GM21619 (cell line): ENCODE measurements around the gene SETDB2.
"Not testable (repeated sequence)": the region's sequence is repeated elsewhere in the genome, so short reads cannot be mapped to it uniquely, and the experiment has no call there.

Experiments
- ATAC-seq: cut with Tn5 transposase; IDR thresholded peaks from one replicate; pipeline ENCODE4 v1.9.1; 2021; ENCODE audit not compliant: unreplicated experiment

SETDB2 gene

DNA sequence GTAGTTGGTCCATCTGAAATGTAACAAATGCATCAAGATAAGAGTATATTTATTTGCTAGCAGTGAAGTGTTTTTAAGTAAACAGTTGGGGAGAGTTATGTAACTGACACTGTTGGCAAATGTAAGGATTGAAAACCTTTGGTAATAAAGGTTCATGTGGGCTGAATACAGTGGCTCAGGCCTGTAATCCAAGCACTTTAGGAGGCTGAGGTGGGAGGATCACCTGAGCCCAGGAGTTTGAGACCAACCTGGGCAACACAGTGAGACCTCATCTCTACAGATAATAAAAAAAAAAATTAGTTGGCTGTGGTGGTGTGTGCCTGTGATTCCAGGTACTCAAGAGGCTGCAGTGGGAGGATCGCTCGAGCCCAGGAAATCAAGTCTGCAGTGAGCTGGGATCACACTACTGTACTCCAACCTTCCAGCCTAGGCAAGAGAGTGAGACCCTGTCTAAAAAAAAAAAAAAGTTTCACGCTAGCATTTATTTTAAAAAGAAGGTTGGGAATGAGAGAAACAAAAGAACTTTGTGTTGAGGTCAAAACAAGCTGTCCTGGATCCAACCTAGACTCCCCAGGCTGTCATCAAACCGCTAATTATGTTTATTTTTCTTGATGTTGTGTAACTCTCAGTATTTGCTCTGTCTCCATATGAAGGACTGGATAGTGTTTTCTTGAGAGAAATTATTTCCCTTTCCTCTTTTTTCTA lies 20.7 kb downstream of the SETDB2 start:
- no peak for ATAC-seq

DNA sequence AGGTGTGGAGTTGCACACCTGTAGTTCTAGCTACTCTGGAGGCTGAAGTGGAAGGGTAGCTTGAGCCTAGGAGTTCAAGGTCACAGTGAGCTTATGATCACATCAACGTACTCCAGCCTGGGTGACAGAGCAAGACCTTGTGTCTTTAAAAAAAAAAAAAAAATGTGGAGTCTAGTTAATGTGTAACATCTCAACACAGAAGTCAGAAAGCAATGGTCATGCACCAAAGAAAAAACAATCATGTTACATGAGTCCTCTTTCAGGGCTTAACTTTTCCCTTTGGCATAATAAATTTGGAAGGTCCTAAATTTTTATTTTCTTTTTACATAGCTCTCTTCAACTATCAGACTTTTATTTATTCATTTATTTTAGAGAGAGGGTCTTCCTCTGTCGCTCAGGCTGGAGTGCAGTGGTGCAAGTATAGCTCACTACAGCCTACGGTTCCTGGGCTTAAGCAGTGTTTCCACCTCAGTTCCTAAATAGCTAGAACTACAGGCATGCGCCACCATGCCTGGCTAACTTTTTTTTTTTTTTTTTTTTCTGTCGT lies 22.3 kb downstream of the SETDB2 start:
- ATAC-seq, result no peak

DNA sequence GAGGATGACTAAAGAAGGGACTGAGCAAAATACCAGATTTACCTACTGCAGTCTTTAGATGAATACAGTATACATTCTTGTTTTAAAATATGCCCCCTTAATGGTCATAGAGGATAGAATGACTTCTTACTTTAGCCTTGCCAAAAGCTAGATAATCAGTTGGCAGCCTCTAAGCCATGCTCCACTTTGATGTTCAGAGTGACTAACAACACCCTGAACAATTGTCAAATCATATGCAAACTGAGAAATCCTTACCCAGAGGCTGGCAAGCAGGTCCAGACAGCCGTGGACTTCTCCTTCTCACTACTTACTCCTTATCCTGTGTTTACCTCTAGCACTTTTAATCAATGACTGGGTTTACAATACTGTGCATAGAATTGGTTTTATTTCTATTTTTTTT lies 28.1 kb downstream of the SETDB2 start:
- ATAC-seq, result no peak

DNA sequence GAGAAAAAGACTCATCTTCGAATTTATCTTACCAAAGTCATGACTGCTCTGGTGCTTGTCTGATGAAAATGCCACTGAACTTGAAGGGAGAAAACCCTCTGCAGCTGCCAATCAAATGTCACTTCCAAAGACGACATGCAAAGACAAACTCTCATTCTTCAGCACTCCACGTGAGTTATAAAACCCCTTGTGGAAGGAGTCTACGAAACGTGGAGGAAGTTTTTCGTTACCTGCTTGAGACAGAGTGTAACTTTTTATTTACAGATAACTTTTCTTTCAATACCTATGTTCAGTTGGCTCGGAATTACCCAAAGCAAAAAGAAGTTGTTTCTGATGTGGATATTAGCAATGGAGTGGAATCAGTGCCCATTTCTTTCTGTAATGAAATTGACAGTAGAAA lies 32.5 kb downstream of the SETDB2 start:
- ATAC-seq, result no peak

DNA sequence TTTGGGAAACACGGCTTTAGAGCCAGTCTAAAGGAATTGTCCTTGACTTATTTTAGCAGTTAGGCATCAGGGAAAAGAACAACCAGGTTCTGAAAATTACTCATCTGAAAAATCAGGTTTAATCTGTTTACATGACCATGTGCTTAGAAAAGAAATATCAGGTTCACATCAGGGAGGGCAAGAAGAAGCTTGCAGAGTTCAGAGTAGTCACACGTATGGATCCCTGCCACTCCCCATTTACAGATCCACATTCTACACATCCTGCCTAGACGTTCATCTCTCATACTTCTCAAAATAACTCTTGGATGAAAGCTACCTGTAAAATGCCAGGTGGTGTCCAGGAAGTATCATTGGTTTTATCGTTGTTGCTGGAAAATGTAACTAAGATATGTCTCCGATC lies 37.7 kb downstream of the SETDB2 start:
- no peak for ATAC-seq

DNA sequence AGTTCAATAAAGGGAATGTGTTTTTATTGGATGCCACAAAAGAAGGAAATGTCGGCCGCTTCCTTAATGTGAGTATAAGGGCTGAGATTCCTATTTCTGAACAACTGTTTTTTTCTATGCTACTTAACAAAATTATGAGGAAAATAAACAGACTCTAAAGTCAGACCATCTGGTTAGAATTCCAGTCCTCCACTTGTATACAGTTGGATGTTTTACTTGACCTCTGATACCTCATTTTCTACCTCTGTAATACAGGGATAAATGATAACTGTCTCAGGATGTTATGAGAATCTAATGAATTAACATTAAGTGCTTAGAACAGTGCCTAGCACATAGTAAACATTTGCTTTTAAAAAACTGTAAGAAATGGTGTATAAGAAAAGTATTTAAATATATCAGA lies 44.5 kb downstream of the SETDB2 start:
- ATAC-seq, result no peak

DNA sequence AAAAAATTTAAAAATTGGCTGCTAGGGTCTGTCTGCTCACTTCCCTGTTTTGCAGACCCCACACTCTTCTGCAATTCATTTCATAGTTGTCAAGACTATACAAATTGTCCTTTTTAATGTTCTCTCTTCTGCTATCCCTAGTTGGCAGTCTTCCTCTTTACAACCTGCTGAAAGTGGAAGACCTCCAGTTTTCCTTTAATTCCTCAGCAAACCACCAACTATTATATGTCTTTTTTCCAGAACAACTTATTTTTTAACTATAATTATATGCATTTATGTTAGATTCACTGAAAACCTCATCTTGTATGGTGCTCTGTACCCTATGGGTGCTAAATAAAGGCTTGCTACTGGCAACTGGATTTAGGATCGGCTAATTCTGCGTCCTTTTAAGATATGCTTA lies 50.6 kb downstream of the SETDB2 start:
- no peak for ATAC-seq

DNA sequence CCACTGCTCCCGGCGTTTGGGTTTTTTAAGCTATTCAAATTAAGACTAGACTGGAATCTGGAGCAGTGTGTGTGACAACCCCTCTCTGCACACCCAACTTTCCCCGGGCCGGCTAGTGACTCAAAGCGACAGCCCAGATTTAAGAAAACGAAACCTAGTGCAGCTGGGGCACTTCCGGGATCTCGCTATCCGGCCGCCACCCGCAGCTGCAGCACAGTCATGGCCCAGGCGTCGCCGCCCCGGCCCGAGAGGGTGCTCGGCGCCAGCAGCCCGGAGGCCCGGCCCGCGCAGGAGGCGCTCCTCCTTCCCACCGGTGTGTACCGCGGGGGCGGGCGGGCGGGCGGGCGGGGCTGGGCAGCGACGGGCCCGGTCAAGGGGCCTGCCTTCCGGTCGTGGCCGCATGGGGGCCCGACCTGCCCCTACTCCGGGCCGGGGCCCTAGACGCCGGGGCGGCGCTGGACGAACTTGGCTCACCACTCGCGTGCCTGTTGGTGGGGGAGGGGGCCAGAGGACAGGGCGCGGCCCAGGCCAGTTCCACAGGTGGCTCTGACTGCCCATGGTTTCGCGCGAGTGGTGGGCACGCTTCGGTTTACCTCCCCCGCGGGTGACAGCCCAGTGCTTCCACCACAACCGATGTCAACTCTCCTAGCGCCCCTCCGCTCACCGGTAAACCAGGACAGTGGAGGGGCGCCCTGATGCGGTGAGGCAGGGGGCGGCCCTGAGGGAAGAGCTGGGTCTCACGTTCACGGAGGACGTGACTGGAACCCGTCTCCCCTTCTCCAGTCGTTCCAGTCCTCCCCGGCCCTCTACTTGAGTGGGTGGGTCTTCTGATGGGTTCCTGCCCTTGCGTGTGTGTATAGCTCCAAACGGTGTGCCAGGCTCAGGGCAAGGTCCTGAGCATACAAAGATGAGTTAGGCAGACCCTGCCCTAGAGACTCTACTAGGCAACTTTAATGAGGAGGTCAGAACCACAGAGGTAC lies 52.0 kb downstream of the SETDB2 start, which contains the start of gene PHF11:
TSS of gene PHF11 (plus strand) at position 171 of the 980 bp plus-strand sequence. CDS start at position 220, 49 bp downstream.
- ATAC-seq, result peak; percentile 87

DNA sequence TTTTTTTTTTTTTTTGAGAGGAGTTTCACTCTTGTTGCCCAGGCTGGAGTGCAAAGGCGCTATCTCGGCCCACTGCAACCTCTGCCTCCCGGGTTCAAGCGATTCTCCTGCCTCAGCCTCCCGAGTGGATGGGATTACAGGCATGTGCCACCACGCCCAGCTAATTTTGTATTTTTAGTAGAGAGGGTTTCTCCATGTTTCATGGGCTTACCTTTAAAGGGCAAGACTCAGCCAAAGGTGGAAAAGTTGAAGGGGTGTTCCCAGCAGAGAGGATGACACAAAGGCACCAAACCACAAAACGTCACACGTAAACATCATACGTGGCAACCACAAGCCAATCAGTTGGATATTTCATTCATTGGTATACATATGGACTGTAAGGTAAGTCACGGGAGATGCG lies 52.8 kb downstream of the SETDB2 start:
- not testable (repeated sequence) for ATAC-seq

DNA sequence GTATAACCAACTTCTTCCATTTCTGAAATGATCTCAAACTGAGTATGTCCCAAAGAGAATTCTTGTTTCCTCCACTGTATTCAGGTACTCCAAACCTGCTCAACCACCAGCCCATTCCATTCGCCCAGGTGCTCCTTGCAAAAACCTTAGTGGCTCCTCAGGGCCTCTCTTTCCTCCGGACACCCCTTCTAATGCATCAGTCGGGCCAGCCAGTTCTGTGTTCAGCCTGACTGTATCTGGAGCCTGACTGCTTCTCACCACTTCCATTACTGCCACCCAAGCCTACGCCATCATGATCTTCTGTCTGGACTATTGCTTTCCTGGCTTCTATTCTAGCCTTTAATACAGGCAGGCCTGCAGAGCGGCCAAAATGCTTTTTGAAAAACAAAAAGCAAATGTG lies 53.2 kb downstream of the SETDB2 start:
- ATAC-seq, result no peak

DNA sequence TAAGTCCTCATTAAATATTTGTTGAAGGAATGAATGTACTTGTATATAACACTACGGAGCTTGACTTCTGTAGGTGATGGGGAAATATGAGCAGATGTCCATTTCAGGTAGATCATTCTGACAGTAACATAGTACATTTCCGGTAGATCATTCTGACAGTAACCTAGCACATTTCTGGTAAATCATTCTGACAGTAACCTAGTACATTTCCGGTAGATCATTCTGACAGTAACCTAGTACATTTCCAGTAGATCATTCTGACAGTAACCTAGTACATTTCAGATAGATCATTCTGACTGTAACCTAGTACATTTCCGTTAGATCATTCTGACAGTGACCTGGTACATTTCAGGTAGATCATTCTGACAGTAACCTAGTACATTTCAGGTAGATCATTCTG lies 54.1 kb downstream of the SETDB2 start:
- no peak for ATAC-seq

DNA sequence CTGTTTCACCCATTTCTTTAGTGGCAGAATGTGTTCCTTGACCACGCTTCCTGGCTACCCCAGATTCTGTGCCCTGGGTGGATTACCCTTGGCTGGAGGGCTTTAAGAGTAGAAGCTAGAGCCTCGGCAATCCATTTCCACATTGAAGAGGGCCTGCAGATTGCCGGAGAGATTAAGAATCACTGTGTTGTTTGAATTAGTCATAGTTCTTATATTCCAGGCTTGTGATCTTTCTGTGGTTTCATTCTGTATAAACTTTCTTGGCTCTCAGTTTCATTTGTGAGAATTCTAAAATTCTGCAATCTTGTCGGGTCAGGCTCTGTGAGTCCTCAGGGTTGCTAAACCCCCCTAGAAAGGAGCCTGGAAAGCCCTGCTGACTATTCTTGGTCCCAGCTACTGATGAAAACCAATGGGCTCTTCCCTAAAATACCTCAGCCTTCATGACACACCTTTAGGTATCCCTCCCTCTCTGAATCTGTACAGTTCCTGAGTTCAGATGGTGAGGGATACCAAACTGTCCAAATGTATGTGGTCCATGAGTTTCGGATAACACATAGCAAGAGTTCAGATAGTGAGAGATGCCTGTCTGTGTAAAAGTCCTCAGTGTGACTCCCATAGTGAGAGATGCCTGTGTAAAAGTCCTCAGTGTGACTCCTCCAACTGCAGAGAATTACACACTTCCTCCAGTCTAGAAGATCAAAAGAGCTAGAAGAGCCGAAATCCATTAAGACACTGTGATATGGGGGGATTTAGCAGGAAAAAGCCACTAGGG lies 56.0 kb downstream of the SETDB2 start:
- no peak for ATAC-seq

DNA sequence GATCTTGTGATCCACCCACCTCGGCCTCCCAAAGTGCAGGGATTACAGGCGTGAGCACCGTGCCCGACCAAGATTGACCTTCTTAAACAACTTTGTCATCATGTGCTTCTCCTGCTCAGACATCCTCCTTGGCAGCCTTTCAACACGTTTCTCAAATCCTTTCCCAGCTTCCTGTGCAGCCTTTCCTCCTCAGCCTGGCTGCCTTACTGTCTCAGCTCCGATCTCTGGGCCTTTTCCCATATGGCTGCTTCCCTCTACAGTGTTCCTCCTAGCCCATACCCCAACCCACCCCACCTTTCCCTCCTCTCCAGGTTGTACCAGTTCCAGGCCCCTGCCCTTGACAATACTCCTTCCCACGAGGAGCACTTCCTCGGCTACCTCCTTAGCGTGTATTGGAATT lies 58.9 kb downstream of the SETDB2 start:
- no peak for ATAC-seq

DNA sequence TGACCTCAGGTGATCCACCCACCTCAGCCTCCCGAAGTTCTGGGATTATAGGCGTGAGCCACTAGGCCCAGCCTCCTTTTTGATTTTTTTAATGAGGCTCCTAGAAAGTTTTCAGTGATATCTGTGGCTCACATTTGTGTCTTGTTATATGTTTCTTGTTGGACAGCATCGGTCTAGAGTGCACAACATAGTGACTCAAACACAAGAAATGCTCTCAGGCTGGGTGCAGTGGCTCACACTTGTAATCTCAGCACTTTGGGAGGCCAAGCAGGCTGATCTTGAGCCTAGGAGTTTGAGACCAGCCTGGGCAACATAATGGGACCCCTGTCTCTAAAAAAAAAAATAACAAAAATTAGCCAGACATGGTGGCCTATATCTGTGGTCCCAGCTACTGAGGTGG lies 59.9 kb downstream of the SETDB2 start:
- no peak for ATAC-seq

DNA sequence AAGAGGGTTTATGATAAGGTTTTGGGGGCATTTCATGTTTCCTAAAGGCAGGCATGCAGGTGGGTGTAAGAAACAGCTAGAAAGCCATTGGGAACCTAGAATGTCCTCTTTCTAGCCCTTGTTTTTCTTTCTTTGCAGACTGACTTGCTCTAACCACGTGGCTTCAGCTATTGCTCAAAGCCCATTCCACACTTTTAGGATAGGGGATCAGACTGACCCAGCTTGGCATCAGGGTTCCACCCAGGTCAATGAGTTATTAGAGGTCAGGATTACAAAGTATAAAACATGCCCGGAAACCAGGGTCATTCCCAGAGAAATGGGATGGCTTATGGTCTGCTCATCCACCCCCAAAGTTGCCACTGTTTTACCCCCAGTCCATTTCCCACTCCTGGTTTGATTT lies 68.5 kb downstream of the SETDB2 start:
- no peak for ATAC-seq

DNA sequence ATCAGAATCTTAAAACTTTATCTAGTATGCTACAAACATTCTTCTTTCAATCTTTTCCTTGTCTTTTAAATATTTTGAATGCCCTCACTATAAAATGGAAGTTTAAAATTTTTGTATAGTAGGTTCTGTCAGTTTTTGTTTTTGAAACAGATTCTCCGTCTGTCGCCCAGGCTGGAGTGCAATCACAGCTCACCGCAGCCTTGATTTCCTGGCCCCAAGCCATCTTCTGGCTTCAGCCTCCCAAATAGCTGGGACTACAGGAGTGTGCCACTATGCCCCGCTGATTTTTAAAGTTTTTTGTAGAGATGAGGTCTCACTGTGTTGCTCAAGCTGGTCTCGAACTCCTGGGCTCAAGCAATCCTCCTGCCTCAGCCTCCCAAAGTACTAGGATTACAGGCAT lies 72.4 kb downstream of the SETDB2 start:
- ATAC-seq, result no peak

DNA sequence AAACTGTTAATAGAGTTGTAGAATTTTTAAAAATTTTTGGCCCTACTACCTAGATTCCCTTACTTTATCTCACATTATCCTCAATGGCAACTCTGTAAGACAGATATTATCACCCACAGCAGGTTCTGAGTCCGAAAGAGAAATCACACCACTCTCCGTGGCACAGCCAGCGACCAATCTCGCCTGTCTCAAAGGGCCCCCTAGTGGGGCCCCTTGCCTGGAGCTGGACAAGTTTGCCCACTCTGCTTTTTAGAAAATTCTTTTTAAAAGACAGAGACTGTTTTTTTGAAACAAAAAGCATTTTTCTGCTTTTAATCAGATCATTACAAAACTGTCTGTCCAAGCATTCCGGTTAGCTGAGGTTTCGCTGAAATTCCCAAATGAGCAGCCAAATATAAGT lies 73.4 kb downstream of the SETDB2 start:
- no peak for ATAC-seq

DNA sequence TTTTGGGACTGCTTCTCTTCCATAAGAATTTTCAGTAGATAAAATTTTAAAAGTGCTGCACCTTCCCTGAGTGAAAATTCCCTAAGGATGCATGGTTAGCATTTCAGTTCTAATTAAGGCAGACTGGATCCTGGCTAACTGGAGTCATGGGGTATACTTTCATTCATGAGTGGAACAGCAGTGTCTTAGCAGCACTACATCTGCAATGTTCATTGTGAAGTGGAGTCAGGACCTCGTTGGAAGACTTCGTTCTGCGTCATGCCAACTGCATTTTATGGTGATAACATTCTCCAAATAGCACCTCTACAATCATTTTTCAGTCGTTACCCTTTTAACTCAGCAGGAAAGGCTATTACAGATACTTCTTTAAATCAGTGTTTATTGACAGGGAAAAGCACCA lies 77.2 kb downstream of the SETDB2 start:
- no peak for ATAC-seq

DNA sequence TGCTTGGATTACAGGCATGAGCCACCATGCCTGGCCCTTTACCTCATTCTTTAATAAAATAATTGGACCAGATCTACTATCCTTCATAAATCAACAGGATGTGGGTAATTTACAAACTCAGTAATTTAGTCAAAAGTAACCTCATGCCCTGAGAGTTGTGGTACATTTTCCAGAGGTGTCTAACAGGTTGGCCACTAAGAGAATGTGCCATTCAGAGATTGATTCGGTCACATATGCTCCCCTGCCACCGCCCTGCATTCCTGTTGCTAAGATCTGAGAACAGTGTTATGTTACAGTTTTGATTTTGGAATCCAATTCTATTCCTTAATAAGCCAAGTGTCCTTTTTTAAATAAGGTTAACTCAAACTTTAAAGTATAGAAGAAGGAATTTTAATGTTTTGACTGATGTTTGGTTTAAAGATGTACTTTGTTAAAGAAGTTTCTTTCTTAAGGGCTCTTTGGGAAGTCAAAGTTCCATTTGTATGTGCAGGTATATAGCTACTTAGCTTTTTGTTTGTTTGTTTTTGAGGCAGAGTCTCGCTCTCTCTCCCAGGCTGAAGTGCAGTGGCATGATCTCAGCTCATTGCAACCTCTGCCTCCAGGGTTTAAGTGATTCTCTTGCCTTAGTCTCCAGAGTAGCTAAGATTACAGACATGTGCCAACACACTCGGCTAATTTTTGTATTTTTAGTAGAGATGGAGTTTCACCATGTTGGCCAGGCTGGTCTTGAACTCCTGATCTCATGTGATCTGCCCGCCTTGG lies 80.8 kb downstream of the SETDB2 start:
- no peak for ATAC-seq

DNA sequence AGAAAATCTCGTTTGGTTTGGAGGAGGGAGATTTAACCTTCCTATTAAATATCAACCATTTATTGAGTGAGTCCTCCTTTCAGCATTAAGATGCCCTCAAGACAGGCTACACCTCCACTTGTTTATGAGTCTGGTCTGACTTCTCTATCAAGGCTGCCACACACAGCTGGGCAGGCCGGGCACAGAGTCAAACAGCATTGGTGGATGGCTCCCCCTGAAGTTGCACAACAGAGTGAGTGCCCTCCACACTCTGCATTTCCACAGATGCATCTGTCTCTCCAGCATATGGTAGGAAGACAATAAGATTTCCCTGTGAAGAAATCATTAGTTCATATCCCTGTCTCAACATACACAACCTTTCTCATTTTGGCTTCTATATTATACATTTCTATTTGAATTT lies 83.0 kb downstream of the SETDB2 start:
- ATAC-seq, result no peak
